Adipose tissue (tissue), 3 donors: Measurements from ENCODE around the gene AKAP9. TPM values are rescaled to one million over a fixed set of nuclear protein-coding genes. Genes with fewer than 3 reads are reported as not detected.
"Not testable (repeated sequence)": the region's sequence is repeated elsewhere in the genome, so short reads cannot be mapped to it uniquely, and the experiment has no call there.

Source experiments
- H3K27ac ChIP-seq: one replicate; pipeline ENCODE4 v1.5.1; 2013; ENCODE audit warnings: low read depth, low read length
- WGBS, 3 donors: extraction: QIAGEN DNeasy Blood & Tissue Kit; methylation state at CpG; one replicate each; pipeline ENCODE4 v1.1.7; 2013; 5-methylcytosine and 5-hydroxymethylcytosine counted together
- polyA plus RNA-seq, 3 donors: library from polyadenylated mRNA; stranded (reverse); fragments of 200-250 nt; gene quantifications; one replicate each; pipeline ENCODE4 v1.2.3, GENCODE V29; 2013
- donor health status: healthy with polysubstance abuse.
- donor health status: Bipolar disorder and iron deficiency.
- donor health status: healthy.

The AKAP9 gene
- polyA plus RNA-seq, 3 donors: 10.6 to 13.9 (median 12.2) TPM

GRCh38 chr7:92092210-92092609 lies 151.5 kb downstream of the AKAP9 start:
- H3K27ac ChIP-seq: no peak overlapping the region
- 91 to 94% (median 94%) methylated on average over 1 of the region's 1 CpG for WGBS, 3 donors

- WGBS, 3 donors: 89 to 95% (median 89%) methylated on average over 1 of the region's 1 CpG
- no peak overlapping the region for H3K27ac ChIP-seq
These were observed 154.7 kb downstream of the AKAP9 start for GRCh38 chr7:92095380-92095779.

DNA sequence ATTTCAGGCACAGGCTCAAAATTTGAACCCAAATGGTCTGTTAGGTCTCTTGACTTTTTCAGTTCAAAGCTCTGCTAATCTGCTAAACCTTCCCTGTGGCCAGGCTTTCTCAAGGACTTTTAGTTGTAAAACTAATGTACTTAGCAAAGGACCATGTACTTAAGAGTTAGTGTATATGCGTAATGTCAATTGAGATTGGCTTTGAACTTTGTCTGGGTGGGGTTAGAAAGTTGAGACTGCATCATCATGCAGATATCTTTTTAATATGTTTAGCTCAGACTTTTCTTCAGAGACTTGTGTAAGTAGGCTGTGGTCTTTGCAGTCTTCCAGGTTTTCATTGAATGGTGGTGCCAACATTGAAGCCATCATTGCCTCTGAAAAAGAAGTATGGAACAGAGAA lies 159.9 kb downstream of the AKAP9 start:
- H3K27ac ChIP-seq: no peak overlapping the region
- WGBS, 3 donors: 95 to 100% (median 99%) methylated on average over 1 of the region's 1 CpG

GRCh38 chr7:92102862-92103261 lies 162.2 kb downstream of the AKAP9 start:
- WGBS, 3 donors: 97 to 99% (median 99%) methylated on average over 5 of the region's 5 CpGs
- H3K27ac ChIP-seq: not testable (repeated sequence)

- no peak overlapping the region for H3K27ac ChIP-seq
- 93 to 94% (median 93%) methylated on average over 8 of the region's 8 CpGs for WGBS, 3 donors
These were observed 168.2 kb downstream of the AKAP9 start for GRCh38 chr7:92108821-92109220.

DNA sequence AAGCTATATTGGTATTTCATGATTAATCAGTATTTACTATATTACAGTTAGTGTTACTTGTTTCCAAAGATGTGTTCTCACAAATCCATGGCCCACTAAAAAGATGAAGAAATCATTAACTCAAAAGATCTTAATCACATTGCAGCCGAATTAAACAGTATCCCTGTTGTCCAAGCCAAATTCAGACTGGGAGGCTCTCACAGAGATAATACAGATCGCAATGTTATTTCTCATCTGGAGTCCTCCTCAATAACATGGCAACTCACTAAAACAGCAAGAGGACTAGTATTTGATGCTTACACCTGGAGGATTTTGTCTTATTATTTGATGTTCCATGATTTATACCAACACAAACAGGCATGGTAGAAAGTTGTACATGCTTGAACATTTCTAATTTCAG lies 170.2 kb downstream of the AKAP9 start:
- 64 to 93% (median 83%) methylated on average over 2 of the region's 2 CpGs for WGBS, 3 donors
- no peak overlapping the region for H3K27ac ChIP-seq

GRCh38 chr7:92115821-92116220 lies 175.2 kb downstream of the AKAP9 start:
- no peak overlapping the region for H3K27ac ChIP-seq
- 93 to 96% (median 96%) methylated on average over 5 of the region's 5 CpGs for WGBS, 3 donors

DNA sequence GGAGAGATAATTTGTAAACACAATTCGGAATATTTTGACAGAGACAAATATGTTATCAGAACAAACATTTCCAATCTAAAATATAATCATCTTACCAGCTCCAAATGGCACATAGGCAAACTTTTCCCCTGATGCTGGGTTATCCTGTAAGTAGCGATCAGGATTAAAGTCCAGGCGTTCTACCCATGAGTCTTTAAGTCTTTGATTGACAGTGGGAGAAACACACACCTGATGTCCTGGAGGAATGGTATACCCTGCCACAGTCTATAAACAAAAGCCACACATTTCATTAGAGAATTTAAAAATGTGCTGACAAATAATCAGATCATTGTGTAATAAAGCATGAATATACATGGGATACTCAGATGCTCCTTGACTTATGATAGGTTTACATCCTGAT lies 176.3 kb downstream of the AKAP9 start:
- 47 to 99% (median 98%) methylated on average over 3 of the region's 3 CpGs for WGBS, 3 donors

GRCh38 chr7:92119213-92119759 lies 178.6 kb downstream of the AKAP9 start:
- 92 to 93% (median 93%) methylated on average over 1 of the region's 1 CpG for WGBS, 3 donors
- H3K27ac ChIP-seq: no peak overlapping the region

More for the DNA sequence above, 176.3 kb downstream of the AKAP9 start:
- H3K27ac ChIP-seq: no peak overlapping the region

- H3K27ac ChIP-seq: no peak overlapping the region
These were observed 181.0 kb downstream of the AKAP9 start for GRCh38 chr7:92121681-92122080.

GRCh38 chr7:92131093-92131492 lies 190.4 kb downstream of the AKAP9 start:
- H3K27ac ChIP-seq: no peak overlapping the region
- WGBS, 3 donors: 79 to 88% (median 86%) methylated on average over 5 of the region's 5 CpGs

- WGBS, 3 donors: 49 to 58% (median 56%) methylated on average over 4 of the region's 4 CpGs
- H3K27ac ChIP-seq: no peak overlapping the region
These were observed 191.2 kb downstream of the AKAP9 start for GRCh38 chr7:92131764-92132330.

GRCh38 chr7:92133133-92133736 lies 192.6 kb downstream of the AKAP9 start:
- WGBS, 3 donors: 31 to 38% (median 37%) methylated on average over 15 of the region's 15 CpGs
- no peak overlapping the region for H3K27ac ChIP-seq

- 0 to 2% (median 0%) methylated on average over 39 to 42 of the region's 42 CpGs for WGBS, 3 donors
These were observed 193.1 kb downstream of the AKAP9 start for GRCh38 chr7:92133737-92134270.

DNA sequence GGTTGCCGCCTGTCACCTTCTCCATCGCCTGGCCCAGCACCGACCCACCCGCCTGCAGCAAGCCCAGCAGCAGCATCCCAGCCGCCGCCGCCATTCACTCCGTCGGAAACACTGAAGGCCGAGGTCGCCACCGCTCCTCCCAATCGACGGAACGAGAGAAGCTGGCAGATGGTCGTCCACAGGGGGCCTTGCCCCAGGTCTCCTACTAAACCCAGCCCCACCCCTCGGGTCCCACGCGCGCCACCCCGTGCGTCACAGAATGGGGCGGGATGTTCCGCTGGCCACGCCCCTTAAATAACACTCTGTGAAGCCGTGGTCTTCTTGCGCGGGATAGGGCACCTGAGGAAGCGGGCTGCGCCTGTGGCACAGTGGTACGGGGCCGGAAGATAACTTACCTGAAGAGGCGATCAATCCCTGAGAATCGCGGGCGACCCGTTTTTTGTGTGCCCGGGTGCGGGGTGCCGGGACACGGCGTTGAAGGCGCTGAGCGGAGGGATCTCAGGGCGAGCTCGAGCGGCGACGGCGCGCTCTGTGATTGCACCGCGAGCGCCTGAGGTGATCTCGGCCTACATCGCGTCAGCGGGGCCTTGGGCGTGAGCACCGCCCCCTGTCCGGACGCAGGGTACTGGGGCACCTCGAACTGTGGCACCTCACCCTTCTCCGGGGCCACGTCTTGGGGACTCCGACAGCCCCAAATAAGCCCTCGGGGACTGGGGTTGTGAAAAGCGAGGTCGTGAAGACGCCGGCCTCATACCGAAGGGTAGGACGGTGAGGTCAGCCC lies 193.8 kb downstream of the AKAP9 start, which contains the start of gene CYP51A1:
CYP51A1 (minus strand) TSS at position 207 of the 781 bp plus-strand sequence; CDS start at position 94, 113 bp downstream.
- WGBS, 3 donors: 0% methylated on average over 72 to 73 of the region's 73 CpGs
- peak within 1 kb of the TSS; percentile 23 for H3K27ac ChIP-seq

More at GRCh38 chr7:92133737-92134270, 193.1 kb downstream of the AKAP9 start:
- peak overlapping the region; percentile 23 for H3K27ac ChIP-seq

GRCh38 chr7:92135052-92135889 lies 194.6 kb downstream of the AKAP9 start:
- no peak overlapping the region for H3K27ac ChIP-seq
- WGBS, 3 donors: 11 to 30% (median 30%) methylated on average over 21 of the region's 21 CpGs

DNA sequence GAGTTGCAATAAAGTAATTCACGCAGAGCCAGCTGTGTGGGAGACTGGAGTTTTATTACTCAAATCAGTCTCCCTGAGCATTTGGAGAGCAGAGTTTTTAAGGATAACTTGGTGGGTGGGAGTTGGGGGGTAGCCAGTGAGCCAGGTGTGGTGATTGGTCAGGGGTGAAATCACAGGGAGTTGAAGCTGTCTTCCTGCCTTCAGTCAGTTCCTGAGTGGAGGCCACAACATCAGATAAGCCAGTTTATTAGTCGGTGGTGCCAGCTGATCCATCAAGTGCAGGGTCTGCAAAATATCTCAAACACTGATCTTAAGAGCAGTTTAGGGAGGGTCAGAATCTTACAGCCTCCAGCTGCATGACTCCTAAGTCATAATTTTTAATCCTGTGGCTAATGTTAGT lies 196.9 kb downstream of the AKAP9 start:
- no peak overlapping the region for H3K27ac ChIP-seq
- WGBS, 3 donors: 38 to 45% (median 38%) methylated on average over 2 of the region's 2 CpGs

DNA sequence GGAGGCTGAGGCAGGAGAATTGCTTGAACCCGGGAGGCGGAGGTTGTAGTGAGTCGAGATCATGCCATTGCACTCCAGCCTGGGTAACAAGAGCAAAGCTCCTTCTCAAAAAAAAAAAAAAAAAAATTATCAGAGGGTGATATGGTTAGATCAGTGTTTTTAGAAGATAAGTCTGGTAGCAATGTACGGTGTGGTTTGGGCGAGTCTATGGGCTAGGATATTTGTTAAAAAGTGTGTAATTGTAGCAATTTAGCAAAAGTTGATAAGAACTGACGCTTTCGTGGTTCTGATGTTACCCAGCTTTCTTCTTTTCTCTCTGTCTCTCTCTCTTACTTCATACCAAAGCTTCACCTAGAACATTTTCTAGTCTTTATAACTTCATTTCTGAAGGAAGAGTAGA lies 200.5 kb downstream of the AKAP9 start:
- H3K27ac ChIP-seq: no peak overlapping the region
- WGBS, 3 donors: 88 to 97% (median 90%) methylated on average over 7 of the region's 7 CpGs
